IMR-90 (cell line): ENCODE measurements around the gene CLASRP. TPM values are rescaled to one million over a fixed set of nuclear protein-coding genes. Genes with fewer than 3 reads are reported as not detected.

Experiments
- ATAC-seq: fragments of 200-7000 bp; cut with Tn5 transposase; 2 replicates; pipeline ENCODE4 v1.9.1; 2020; ENCODE audit warnings: low read depth, mild to moderate bottlenecking, moderate library complexity
- BruUV-seq: library from RNA; stranded (reverse); fragments of 400-500 nt; replicated peaks from 2 replicates; lab custom pipeline; 2021; lab: Mats Ljungman, UMichigan
- CTCF ChIA-PET: fragments of 300-600 bp; formaldehyde crosslinking; extraction: SDS; loops from one replicate; lab custom pipeline; 2021; ENCODE audit warnings: antibody characterized with exemption; lab: Yijun Ruan, JAX
- POLR2A ChIA-PET: fragments of 300-600 bp; sonication (Branson Sonifier 250); formaldehyde crosslinking; loops from one replicate; lab custom pipeline; 2022; ENCODE audit warnings: antibody characterized with exemption; ENCODE audit not compliant: unreplicated experiment; lab: Charles Lee
- DNase-seq: peaks from one replicate; pipeline ENCODE4 v3.0.0; 2013
- H2AFZ ChIP-seq: replicated peaks from 2 replicates; pipeline ENCODE3; 2013; ENCODE audit warnings: low read length, mild to moderate bottlenecking; ENCODE audit not compliant: poor library complexity
- H2AK5ac ChIP-seq: 2 replicates; pipeline ENCODE4 v1.6.1; 2013; ENCODE audit warnings: low read depth, low read length, inconsistent platforms
- H2AK9ac ChIP-seq: replicated peaks from 2 replicates; pipeline ENCODE3; 2013; ENCODE audit warnings: mild to moderate bottlenecking, low read depth, low read length, moderate library complexity; ENCODE audit not compliant: poor library complexity
- H2BK120ac ChIP-seq: 2 replicates; pipeline ENCODE4 v1.6.1; 2013; ENCODE audit warnings: low read depth, low read length, inconsistent platforms
- H2BK15ac ChIP-seq: 3 replicates; pipeline ENCODE4 v1.6.1; 2013; ENCODE audit warnings: low read depth, low read length, inconsistent platforms
- H2BK20ac ChIP-seq: 2 replicates; pipeline ENCODE4 v1.6.1; 2013; ENCODE audit warnings: low read depth, mild to moderate bottlenecking, inconsistent platforms, low read length, moderate library complexity
- H2BK5ac ChIP-seq: 2 replicates; pipeline ENCODE4 v1.6.1; 2013; ENCODE audit warnings: mild to moderate bottlenecking, low read depth, low read length, inconsistent platforms; ENCODE audit not compliant: poor library complexity, severe bottlenecking
- H3K14ac ChIP-seq: replicated peaks from 2 replicates; pipeline ENCODE4 v1.6.1; 2013; ENCODE audit warnings: low read depth, low read length, inconsistent platforms
- H3K18ac ChIP-seq: 2 replicates; pipeline ENCODE4 v1.6.1; 2013; ENCODE audit warnings: low read depth, low read length, control low read depth
- H3K23ac ChIP-seq: 2 replicates; pipeline ENCODE4 v1.6.1; 2013; ENCODE audit warnings: low read depth, low read length, inconsistent platforms
- H3K27ac ChIP-seq: 2 replicates; pipeline ENCODE4 v1.5.1; 2013; ENCODE audit warnings: mild to moderate bottlenecking, control low read depth, low read length; ENCODE audit not compliant: insufficient read depth
- H3K27me3 ChIP-seq: 2 replicates; pipeline ENCODE4 v1.6.1; 2013; ENCODE audit warnings: low read length; ENCODE audit not compliant: control insufficient read depth, insufficient read depth
- H3K36me3 ChIP-seq: 2 replicates; pipeline ENCODE4 v1.6.1; 2013; ENCODE audit warnings: low read length, mixed read lengths; ENCODE audit not compliant: control insufficient read depth, insufficient read depth
- H3K4ac ChIP-seq: 2 replicates; pipeline ENCODE4 v1.6.1; 2013; ENCODE audit warnings: low read depth, low read length, inconsistent platforms
- H3K4me1 ChIP-seq: 2 replicates; pipeline ENCODE4 v1.6.1; 2013; ENCODE audit warnings: low read length, mixed read lengths; ENCODE audit not compliant: control insufficient read depth, insufficient read depth
- H3K4me2 ChIP-seq: 2 replicates; pipeline ENCODE4 v1.6.1; 2013; ENCODE audit warnings: low read depth, mild to moderate bottlenecking, control low read depth, low read length, moderate library complexity
- H3K4me3 ChIP-seq: 2 replicates; pipeline ENCODE4 v1.5.1; 2013; ENCODE audit warnings: low read depth, mild to moderate bottlenecking, control low read depth, low read length, moderate library complexity; ENCODE audit not compliant: insufficient read depth
- H3K56ac ChIP-seq: 2 replicates; pipeline ENCODE4 v1.6.1; 2013; ENCODE audit warnings: low read length, inconsistent platforms; ENCODE audit not compliant: insufficient read depth; ENCODE audit errors: extremely low read depth
- H3K79me1 ChIP-seq, 2 experiments: 2 replicates each; pipeline ENCODE4 v1.6.1; 2013; ENCODE audit warnings: low read length in 2 of 2, inconsistent platforms in 1 of 2, low read depth in 1 of 2
- H3K9ac ChIP-seq: 2 replicates; pipeline ENCODE4 v1.6.1; 2013; ENCODE audit warnings: low read depth, low read length, control low read depth
- H3K9me1 ChIP-seq: 2 replicates; pipeline ENCODE4 v1.6.1; 2013; ENCODE audit warnings: low read length, inconsistent platforms; ENCODE audit not compliant: insufficient read depth
- H3K9me3 ChIP-seq: 2 replicates; pipeline ENCODE4 v1.6.1; 2013; ENCODE audit warnings: low read length; ENCODE audit not compliant: control insufficient read depth, insufficient read depth
- H4K20me1 ChIP-seq: 2 replicates; pipeline ENCODE4 v1.6.1; 2013; ENCODE audit warnings: low read length, inconsistent platforms; ENCODE audit not compliant: insufficient read depth
- H4K5ac ChIP-seq: 2 replicates; pipeline ENCODE4 v1.6.1; 2013; ENCODE audit warnings: mild to moderate bottlenecking, low read depth, low read length, control low read depth
- H4K8ac ChIP-seq, 2 experiments: 2 replicates each; pipeline ENCODE4 v1.6.1; 2013; ENCODE audit warnings: low read depth in 2 of 2, low read length in 2 of 2, control low read depth in 1 of 2, inconsistent platforms in 1 of 2
- H4K91ac ChIP-seq: 2 replicates; pipeline ENCODE4 v1.6.1; 2013; ENCODE audit warnings: low read depth, low read length, inconsistent platforms; ENCODE audit not compliant: insufficient read depth
- BHLHE40 ChIP-seq: fragments of 150-350 bp; IDR thresholded peaks from 2 replicates; pipeline ENCODE4 v1.6.1; 2016; ENCODE audit warnings: mild to moderate bottlenecking, low read depth, low read length
- CEBPB ChIP-seq: IDR thresholded peaks from 2 replicates; pipeline ENCODE4 v1.6.1; 2012; ENCODE audit warnings: low read depth, low read length, improper control_type of control experiment
- CHD1 ChIP-seq: IDR thresholded peaks from 2 replicates; pipeline ENCODE4 v1.6.1; 2012; ENCODE audit warnings: low read depth, low read length, improper control_type of control experiment
- FOS ChIP-seq: fragments of 150-350 bp; IDR thresholded peaks from 2 replicates; pipeline ENCODE4 v1.6.1; 2016; ENCODE audit warnings: low read depth, low read length
- MAFK ChIP-seq: IDR thresholded peaks from 2 replicates; pipeline ENCODE4 v1.6.1; 2012; ENCODE audit warnings: low read depth, low read length, improper control_type of control experiment
- MAZ ChIP-seq: IDR thresholded peaks from 2 replicates; pipeline ENCODE4 v1.6.1; 2012; ENCODE audit warnings: low read depth, mild to moderate bottlenecking, low read length, improper control_type of control experiment, moderate library complexity, borderline replicate concordance
- MXI1 ChIP-seq: IDR thresholded peaks from 2 replicates; pipeline ENCODE4 v1.6.1; 2012; ENCODE audit warnings: low read depth, mild to moderate bottlenecking, low read length, moderate library complexity, borderline replicate concordance
- NFE2L2 ChIP-seq: fragments of 150-350 bp; IDR thresholded peaks from 2 replicates; pipeline ENCODE4 v1.6.1; 2016; ENCODE audit warnings: low read depth, mild to moderate bottlenecking, low read length
- RAD21 ChIP-seq: IDR thresholded peaks from 2 replicates; pipeline ENCODE4 v1.6.1; 2012; ENCODE audit warnings: low read length, improper control_type of control experiment
- RFX5 ChIP-seq: IDR thresholded peaks from 2 replicates; pipeline ENCODE4 v1.8.0; 2012; ENCODE audit warnings: low read depth, mild to moderate bottlenecking, low read length, moderate library complexity
- SMC3 ChIP-seq: fragments of 150-350 bp; IDR thresholded peaks from 2 replicates; pipeline ENCODE4 v1.6.1; 2016; ENCODE audit warnings: low read depth, mild to moderate bottlenecking, antibody characterized with exemption, low read length, moderate library complexity
- WGBS, 2 experiments: methylation state at CpG; one replicate each; pipeline versions ENCODE4 v1.1.5 to v1.1.7; 2013; ENCODE audit warnings: missing lambda C conversion rate in 2 of 2; ENCODE audit not compliant: insufficient read length in 1 of 2; ENCODE audit errors: extremely low coverage in 2 of 2; 5-methylcytosine and 5-hydroxymethylcytosine counted together
- dilution Hi-C: fragments of 300-500 bp; cut with HindIII; formaldehyde crosslinking; loops from one replicate; pipeline ENCODE4 v1.14.3; 2018; ENCODE audit warnings: low sequenced_read_pairs; ENCODE audit not compliant: unreplicated experiment
- in situ Hi-C: fragments of 300-500 bp; cut with MboI; formaldehyde crosslinking; loops from 3 replicates; pipeline ENCODE4 v1.14.3; 2019; ENCODE audit warnings: low sequenced_read_pairs, inconsistent platforms, mixed read lengths
- intact Hi-C: fragments of 100-400 bp; cut with micrococcal nuclease; formaldehyde crosslinking; loops from 2 replicates; pipeline ENCODE4 v1.10.0; 2022
- polyA plus RNA-seq, 3 experiments: library from polyadenylated mRNA; depleted of rRNA; stranded (reverse); fragments of >200 nt; gene quantifications; 2 replicates each; pipeline ENCODE4 v1.2.3, GENCODE V29; 2012; ENCODE audit warnings: low replicate concordance in 1 of 3
- total RNA-seq: library from RNA; depleted of rRNA; stranded (reverse); fragments of >200 nt; gene quantifications from 2 replicates; pipeline ENCODE4 v1.2.3, GENCODE V29; 2012
- TF ChIP-seq, protein P1 (sequence below): fragments of 150-350 bp; IDR thresholded peaks from 2 replicates; pipeline ENCODE4 v1.6.1; 2017; ENCODE audit warnings: mild to moderate bottlenecking, antibody characterized with exemption, low read length, low read depth
- TF ChIP-seq, protein P2 (sequence below): fragments of 150-350 bp; IDR thresholded peaks from 2 replicates; pipeline ENCODE4 v1.6.1; 2016; ENCODE audit warnings: low read depth, mild to moderate bottlenecking, low read length, moderate library complexity, borderline replicate concordance
- TF ChIP-seq, protein P3 (sequence below): conservative IDR thresholded peaks from 2 replicates; pipeline ENCODE4 v1.5.1; 2012; ENCODE audit warnings: mild to moderate bottlenecking, low read depth, low read length, improper control_type of control experiment

The CLASRP gene
- total and polyA plus RNA-seq, 2 of the 4 experiments (the other 2 are of a cell fraction) = 19.9 to 31.7 TPM

DNA sequence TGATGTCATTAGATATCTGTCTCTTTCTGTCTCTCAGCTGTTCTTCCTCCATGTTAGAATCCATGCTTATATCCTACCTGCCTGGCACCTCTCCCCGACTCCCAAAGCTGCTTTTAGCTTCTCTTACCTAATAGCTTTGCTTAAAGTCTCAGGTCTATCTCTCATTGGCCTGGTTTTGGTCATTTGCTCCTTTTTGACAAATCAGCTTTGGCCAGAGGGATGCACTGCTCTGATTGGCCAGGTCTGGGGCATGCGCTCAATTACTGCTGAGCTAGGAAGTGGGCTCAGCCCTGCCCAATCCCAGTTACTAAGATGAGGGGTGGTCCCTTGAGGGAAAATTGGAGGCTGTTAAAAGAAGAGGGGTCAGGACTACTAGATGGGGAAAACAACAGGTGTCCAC is 11.5 kb upstream of the CLASRP start:
- Histone ChIP-seq H4K5ac (no peak overlapping the region), H3K9me3 (no peaks in the 10 kb centered on the region), H4K91ac (no peak overlapping the region), H2AK9ac (no peak overlapping the region), H4K20me1 (no peaks in the 10 kb centered on the region), H2BK5ac (no peak overlapping the region), H3K36me3 (peaks cover 18% of the 10 kb centered on the region), H3K79me1 (no peaks in the 10 kb centered on the region), H2BK20ac (no peak overlapping the region), H3K27me3 (no peaks in the 10 kb centered on the region), H3K4me3 (no peak overlapping the region), H4K8ac (no peak overlapping the region), H2AFZ (no peak overlapping the region), H3K9me1 (no peaks in the 10 kb centered on the region), H3K27ac (no peak overlapping the region), H2BK15ac (no peak overlapping the region), H3K56ac (no peak overlapping the region), H3K4me1 (no peaks in the 10 kb centered on the region), H3K18ac (no peak overlapping the region), H3K14ac (no peak overlapping the region), H2AK5ac (no peak overlapping the region), H3K4me2 (no peak overlapping the region), H2BK120ac (no peak overlapping the region), H3K23ac (no peak overlapping the region), H3K4ac (no peak overlapping the region), H3K9ac (no peak overlapping the region)
- dilution Hi-C loops (no loop called here), intact Hi-C loops (no loop called here), in situ Hi-C loops (no loop called here)
- no TSS peak for BruUV-seq
- ChIA-PET CTCF (no interaction called here), POLR2A (no interaction called here)
- ATAC-seq = no peak
- WGBS, 2 experiments = 80% methylated on average over 1 of the region's 2 CpGs; no CpG with 5 or more reads in 1 of the 2 experiments
- DNase-seq = no peak
- TF ChIP-seq MAFK = no peak
- TF ChIP-seq MXI1 = no peak
- TF ChIP-seq, protein P1, sequence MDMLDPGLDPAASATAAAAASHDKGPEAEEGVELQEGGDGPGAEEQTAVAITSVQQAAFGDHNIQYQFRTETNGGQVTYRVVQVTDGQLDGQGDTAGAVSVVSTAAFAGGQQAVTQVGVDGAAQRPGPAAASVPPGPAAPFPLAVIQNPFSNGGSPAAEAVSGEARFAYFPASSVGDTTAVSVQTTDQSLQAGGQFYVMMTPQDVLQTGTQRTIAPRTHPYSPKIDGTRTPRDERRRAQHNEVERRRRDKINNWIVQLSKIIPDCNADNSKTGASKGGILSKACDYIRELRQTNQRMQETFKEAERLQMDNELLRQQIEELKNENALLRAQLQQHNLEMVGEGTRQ = no peak
- TF ChIP-seq RFX5 = no peak
- TF ChIP-seq MAZ = no peak
- no peak for TF ChIP-seq RAD21
- no peak for TF ChIP-seq CHD1
- no peak for TF ChIP-seq SMC3
- TF ChIP-seq FOS = no peak
- TF ChIP-seq BHLHE40 = no peak
- no peak for TF ChIP-seq CEBPB
- TF ChIP-seq, protein P2, sequence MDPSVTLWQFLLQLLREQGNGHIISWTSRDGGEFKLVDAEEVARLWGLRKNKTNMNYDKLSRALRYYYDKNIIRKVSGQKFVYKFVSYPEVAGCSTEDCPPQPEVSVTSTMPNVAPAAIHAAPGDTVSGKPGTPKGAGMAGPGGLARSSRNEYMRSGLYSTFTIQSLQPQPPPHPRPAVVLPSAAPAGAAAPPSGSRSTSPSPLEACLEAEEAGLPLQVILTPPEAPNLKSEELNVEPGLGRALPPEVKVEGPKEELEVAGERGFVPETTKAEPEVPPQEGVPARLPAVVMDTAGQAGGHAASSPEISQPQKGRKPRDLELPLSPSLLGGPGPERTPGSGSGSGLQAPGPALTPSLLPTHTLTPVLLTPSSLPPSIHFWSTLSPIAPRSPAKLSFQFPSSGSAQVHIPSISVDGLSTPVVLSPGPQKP = no peak
- TF ChIP-seq, protein P3, sequence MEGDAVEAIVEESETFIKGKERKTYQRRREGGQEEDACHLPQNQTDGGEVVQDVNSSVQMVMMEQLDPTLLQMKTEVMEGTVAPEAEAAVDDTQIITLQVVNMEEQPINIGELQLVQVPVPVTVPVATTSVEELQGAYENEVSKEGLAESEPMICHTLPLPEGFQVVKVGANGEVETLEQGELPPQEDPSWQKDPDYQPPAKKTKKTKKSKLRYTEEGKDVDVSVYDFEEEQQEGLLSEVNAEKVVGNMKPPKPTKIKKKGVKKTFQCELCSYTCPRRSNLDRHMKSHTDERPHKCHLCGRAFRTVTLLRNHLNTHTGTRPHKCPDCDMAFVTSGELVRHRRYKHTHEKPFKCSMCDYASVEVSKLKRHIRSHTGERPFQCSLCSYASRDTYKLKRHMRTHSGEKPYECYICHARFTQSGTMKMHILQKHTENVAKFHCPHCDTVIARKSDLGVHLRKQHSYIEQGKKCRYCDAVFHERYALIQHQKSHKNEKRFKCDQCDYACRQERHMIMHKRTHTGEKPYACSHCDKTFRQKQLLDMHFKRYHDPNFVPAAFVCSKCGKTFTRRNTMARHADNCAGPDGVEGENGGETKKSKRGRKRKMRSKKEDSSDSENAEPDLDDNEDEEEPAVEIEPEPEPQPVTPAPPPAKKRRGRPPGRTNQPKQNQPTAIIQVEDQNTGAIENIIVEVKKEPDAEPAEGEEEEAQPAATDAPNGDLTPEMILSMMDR = no peak
- no peak for TF ChIP-seq NFE2L2
